ENCODE results near the gene HCN3.

The HCN3 gene

GRCh38 chr1:155253797-155254196 lies 23.5 kb upstream of the HCN3 start:
- no peak for TF ChIP-seq GATA2 (IDR thresholded peaks at IDR 0.05; ENCODE audit: low read depth, low read length)
- TF ChIP-seq GATA3 (IDR thresholded peaks at IDR 0.05; ENCODE audit: low read depth, low read length): no peak

GRCh38 chr1:155254228-155254713 lies 23.0 kb upstream of the HCN3 start:
- no peak for TF ChIP-seq GATA2 (IDR thresholded peaks at IDR 0.05; ENCODE audit: low read depth, low read length)
- no peak for TF ChIP-seq GATA3 (IDR thresholded peaks at IDR 0.05; ENCODE audit: low read depth, low read length)

DNA sequence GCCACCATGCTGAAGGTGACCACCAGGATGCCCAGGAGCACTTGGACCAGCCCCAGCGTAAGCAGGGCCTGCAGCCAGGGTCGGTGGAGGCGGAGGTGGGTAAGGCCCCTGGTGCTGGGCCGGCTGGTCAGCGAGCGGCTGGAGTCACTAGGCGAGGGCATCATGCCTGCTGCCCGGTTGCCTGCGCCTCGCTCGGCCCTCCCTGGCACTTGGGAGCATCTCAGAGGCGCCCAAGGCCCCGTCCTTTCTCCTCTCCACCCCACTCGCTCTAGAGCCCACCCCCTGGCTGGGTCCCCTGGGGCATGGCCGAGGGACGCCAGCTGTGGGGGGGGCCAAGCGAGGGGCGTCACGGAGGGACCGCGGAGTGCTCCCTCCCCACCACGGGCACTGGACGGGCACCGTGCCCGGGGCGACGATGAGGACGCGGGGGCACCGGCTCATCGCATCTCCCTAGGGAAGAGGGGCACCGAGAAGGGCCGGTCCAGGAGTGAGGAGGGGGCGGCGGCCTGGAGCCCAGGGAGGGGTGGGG lies 22.5 kb upstream of the HCN3 start:
- TF ChIP-seq GATA2 (IDR thresholded peaks at IDR 0.05; ENCODE audit: low read depth, low read length) (no peak), GATA3 (IDR thresholded peaks at IDR 0.05; ENCODE audit: low read depth, low read length) (no peak)

- TF ChIP-seq GATA3 (IDR thresholded peaks at IDR 0.05; ENCODE audit: low read depth, low read length) (no peak), GATA2 (IDR thresholded peaks at IDR 0.05; ENCODE audit: low read depth, low read length) (no peak)
Observed at GRCh38 chr1:155255243-155256007, 21.8 kb upstream of the HCN3 start, which contains the start of gene ENTREP3. Gene ENTREP3 (minus strand): TSS chr1:155255483. CDS start chr1:155254877, 606 bp downstream.

DNA sequence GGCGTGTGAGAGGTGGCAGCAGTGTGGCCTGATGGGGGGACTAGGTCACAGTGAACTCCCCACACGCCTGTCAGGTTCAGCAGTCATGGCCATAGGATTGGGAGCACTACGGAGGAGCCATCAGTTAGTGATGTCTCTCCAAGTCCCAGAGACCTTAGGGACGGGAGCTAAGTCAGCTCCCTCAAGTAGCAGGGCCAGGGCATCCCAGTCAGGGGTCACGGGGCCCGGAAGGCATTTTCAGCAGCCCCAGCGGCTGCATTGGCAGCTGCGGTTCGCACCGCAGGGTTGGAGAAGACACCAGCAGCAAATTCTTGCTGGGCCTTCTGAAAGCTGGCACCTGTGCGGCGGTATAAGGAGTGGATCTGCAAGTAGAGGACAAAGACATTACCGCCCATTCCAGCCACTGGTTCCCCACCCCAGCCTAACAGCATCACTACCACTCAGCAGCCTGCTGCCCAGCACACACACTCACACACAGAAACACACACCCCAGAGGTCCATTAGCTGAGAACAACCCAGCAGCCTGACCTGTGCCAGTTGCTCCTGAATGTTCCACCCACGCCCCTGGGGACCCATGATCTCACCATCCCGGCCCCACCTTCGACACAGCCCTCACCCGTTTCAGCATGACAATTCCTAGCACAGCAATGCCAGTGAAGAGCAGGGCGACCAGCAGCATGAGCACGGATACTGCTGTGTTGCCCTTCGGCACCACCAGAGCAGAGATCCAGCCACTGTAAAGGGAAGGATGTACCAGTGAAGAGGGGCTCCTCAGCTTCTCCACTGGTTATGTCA lies 21.0 kb upstream of the HCN3 start:
- TF ChIP-seq GATA3 (IDR thresholded peaks at IDR 0.05; ENCODE audit: low read depth, low read length) (no peak), GATA2 (IDR thresholded peaks at IDR 0.05; ENCODE audit: low read depth, low read length) (no peak)

GRCh38 chr1:155260276-155260675 lies 17.0 kb upstream of the HCN3 start:
- TF ChIP-seq GATA3 (IDR thresholded peaks at IDR 0.05; ENCODE audit: low read depth, low read length) (no peak), GATA2 (IDR thresholded peaks at IDR 0.05; ENCODE audit: low read depth, low read length) (no peak)

DNA sequence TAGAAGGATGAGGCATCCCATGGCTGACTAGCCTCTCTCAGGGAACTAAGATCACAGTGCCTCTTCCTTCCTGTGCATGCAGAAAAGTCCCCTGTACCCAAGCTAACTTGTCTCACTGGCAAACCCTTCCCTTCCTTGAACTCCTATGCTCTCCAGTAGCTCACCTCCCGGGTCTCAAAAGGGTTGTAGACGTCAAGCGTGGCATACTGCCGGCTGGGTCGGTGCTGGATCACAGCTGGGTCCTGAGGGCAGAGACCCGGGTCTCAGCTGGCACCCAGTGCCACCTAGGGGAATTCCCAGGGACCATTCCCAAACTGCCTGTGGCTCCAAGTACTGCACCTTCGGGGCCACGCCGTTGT lies 15.8 kb upstream of the HCN3 start:
- TF ChIP-seq GATA3 (IDR thresholded peaks at IDR 0.05; ENCODE audit: low read depth, low read length) (no peak), GATA2 (IDR thresholded peaks at IDR 0.05; ENCODE audit: low read depth, low read length) (no peak)

GRCh38 chr1:155261852-155262673 lies 15.2 kb upstream of the HCN3 start, which contains the start of gene SCAMP3:
Gene SCAMP3 (minus strand): TSS chr1:155262360. CDS start chr1:155262151, 209 bp downstream.
- TF ChIP-seq GATA2 (IDR thresholded peaks at IDR 0.05; ENCODE audit: low read depth, low read length) (no peak), GATA3 (IDR thresholded peaks at IDR 0.05; ENCODE audit: low read depth, low read length) (no peak)

GRCh38 chr1:155263067-155263466 lies 14.2 kb upstream of the HCN3 start:
- TF ChIP-seq GATA3 (IDR thresholded peaks at IDR 0.05; ENCODE audit: low read depth, low read length) (no peak), GATA2 (IDR thresholded peaks at IDR 0.05; ENCODE audit: low read depth, low read length) (no peak)

DNA sequence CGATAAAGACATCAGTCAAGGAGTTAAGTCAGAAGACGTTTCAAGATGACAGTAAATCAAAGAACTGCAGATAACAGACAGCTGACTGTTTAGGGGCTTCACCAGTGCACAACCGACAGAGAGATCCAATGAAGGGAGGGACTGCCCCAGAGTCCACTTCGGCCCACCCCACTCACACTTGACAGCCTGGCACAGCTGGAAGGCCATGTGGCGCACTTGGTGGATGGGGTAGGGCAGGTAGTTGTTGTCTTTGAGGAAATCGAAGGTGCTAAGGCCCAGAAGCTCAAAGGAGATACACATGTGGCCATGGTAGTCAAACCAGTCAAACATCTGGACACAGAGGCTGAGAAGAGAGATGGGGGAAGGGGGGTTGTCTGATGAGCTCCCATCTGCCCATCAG lies 10.7 kb upstream of the HCN3 start:
- TF ChIP-seq GATA2 (IDR thresholded peaks at IDR 0.05; ENCODE audit: low read depth, low read length) (no peak), GATA3 (IDR thresholded peaks at IDR 0.05; ENCODE audit: low read depth, low read length) (no peak)

DNA sequence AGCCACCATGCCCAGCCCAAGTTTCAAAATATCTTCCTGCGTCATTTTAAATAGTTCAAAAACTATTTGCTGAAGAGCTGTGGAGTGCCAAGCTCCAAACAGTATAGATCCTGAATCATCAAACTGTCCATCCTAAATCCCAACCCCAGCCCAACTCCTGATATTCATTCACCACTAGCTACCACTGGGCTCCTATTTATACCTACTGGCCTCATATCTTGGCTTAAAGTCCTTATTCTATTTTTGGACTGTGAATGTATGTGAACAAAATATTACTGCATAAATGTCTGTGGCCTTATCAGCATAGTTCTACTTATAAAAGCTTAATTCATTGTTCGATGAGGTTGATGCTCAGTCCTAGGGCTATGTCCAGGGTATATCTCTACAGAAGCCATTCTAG lies 9.9 kb upstream of the HCN3 start:
- TF ChIP-seq GATA3 (IDR thresholded peaks at IDR 0.05; ENCODE audit: low read depth, low read length) (no peak), GATA2 (IDR thresholded peaks at IDR 0.05; ENCODE audit: low read depth, low read length) (no peak)

DNA sequence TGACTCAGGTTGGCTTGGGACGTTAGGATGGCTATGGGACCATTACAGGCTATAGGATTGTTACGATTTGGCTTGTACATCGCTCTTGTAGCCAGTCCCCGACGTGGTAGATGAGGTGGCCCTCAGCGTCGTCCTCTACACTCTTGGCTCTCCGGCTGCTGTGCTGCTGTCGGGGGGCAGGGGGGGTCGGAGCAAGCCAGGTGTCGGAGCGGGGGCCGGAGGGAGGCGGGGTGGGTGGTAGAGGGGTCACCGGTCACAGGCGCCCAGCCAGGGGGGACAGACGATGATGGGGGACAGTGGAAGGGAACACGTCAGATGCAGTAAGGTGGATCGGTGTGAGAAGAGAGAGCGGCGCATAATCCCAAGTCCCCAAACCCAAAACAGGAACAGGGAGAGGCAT lies 8.6 kb upstream of the HCN3 start:
- TF ChIP-seq GATA3 (IDR thresholded peaks at IDR 0.05; ENCODE audit: low read depth, low read length) (no peak), GATA2 (IDR thresholded peaks at IDR 0.05; ENCODE audit: low read depth, low read length) (no peak)

DNA sequence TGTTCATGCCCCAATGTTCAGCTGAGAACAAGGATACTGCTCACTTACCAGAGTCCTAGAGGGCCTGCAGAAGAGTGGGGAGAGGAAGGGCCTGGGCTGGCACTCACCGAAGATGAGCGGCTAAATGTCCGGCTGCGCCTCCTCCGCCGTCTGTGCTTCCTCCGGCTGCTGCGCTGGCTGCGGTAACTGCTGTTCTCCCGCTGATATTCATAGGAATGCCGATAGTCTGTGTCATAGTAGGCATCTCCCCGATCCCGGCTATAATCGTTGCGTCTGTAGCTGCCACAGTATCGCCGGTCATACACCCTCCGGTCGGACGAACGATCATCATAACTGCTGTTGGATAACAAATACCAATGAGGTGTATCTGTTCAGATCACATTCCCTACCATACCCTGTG lies 7.9 kb upstream of the HCN3 start:
- no peak for TF ChIP-seq GATA2 (IDR thresholded peaks at IDR 0.05; ENCODE audit: low read depth, low read length)
- no peak for TF ChIP-seq GATA3 (IDR thresholded peaks at IDR 0.05; ENCODE audit: low read depth, low read length)

Data from SH-SY5Y (cell line).